T47D (cell line): ENCODE measurements around the gene POLR2J.

Source experiments
- DNase-seq, 2 experiments: peaks; one replicate each; pipeline versions ENCODE4 v3.0.0 to v3.0.0-alpha.2; 2011 to 2012; ENCODE audit warnings: low read depth in 1 of 2, low spot score in 1 of 2
- JUND ChIP-seq: IDR thresholded peaks from 2 replicates; pipeline ENCODE4 v1.6.1; 2012; ENCODE audit warnings: low read depth
- in situ Hi-C: cut with HindIII; loops from 2 replicates; pipeline ENCODE4 v1.10.0; 2016; ENCODE audit warnings: low sequenced_read_pairs, low pct_unique_long_range_greater_than_20kb

POLR2J gene

DNA sequence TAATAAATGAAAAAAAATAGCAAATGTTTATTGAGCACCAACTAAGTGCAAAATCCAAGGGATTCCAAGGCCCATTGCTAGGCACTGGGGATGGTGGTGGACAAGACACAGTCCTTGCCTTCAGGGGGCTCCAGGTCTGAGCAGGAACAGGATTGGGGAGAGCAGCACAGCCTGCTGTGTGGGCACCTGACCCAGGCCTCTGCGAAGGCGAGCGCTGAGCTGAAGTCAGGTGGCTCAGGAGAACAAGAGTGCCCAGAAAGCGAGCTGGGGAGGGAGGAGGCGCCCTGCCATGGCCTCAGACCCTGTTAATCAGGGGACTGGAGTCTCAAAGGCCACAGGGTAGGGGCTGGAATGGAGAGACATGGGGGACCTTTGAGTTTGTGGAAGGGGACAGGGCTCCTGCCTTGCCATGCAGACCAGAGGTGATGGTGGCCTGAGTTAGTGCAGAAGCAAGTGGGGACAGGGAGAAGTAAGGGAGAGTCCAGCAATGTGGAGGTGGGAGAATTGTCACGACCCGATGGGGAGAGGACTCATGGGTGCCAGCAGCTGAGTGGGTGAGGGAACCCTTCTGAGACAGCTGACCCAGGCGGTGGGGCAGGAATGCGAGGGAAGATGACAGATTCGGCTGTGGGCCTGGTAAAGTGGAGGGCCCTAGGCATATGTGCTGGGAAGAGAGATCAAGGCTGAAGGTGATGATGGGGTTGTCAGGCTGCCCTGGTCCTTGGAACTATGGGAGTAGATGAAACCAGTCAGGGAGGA lies 49.4 kb downstream of the POLR2J start:
- in situ Hi-C loops: no loop called here
- TF ChIP-seq JUND: no peak

DNA sequence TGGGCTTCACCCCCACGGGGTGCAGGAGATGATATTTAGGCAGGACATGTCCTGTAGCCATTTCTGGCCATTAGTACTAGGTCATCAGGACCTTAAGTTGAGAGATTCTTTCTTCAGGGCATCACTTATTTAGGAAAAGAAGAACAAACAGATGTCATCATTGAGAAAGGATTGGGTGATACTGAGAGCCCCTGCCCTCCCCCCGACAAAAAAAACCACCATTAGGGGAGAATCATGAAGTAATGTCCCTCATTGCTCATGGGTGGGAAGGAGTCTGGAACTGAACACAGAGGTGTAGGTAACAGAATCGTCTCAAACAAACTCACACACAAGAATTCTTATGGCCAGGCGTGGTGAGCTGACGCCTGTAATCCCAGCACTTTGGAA lies 51.7 kb downstream of the POLR2J start:
- TF ChIP-seq JUND: no peak
- no peak for DNase-seq
- in situ Hi-C loops: no loop called here

More for the DNA sequence above, 49.4 kb downstream of the POLR2J start:
- DNase-seq: no peak

DNA sequence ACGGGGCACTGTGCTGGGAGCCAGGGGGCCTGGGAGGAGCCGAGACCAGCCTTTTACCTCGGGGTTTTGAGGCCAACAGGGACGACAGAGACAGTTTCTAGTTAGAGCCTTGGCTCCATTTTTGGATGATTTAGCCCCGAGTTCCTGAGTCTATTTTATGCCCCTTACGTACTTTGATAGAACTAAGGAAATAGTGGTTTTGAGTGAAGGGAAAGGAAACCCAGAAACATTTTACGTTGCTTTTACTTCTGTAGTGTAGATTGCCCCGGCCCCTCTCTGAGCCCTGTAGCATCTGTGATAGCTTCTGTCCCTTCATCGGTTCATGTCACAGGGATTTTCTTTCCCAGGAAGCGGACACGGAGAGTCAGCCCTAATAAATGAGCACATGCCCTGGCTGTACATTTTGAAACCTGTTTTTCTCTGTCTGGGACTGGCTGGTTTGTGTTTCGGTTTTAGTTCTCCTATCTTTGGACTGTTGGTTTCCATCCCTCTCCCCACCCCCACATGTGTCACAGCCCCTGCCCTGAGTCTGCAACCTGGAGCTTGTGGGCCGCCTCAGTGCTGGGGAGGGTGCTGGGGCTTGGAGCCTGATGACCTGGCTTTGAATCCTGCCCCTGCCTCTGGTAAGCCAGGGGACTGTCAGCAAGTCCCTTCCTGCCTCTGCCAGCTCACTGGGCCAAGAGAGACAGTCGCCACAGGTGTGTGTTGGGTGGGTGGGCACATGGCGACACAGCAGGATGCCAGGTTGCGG lies 52.3 kb downstream of the POLR2J start:
- in situ Hi-C loops: no loop called here
- TF ChIP-seq JUND: no peak
- no peak for DNase-seq

DNA sequence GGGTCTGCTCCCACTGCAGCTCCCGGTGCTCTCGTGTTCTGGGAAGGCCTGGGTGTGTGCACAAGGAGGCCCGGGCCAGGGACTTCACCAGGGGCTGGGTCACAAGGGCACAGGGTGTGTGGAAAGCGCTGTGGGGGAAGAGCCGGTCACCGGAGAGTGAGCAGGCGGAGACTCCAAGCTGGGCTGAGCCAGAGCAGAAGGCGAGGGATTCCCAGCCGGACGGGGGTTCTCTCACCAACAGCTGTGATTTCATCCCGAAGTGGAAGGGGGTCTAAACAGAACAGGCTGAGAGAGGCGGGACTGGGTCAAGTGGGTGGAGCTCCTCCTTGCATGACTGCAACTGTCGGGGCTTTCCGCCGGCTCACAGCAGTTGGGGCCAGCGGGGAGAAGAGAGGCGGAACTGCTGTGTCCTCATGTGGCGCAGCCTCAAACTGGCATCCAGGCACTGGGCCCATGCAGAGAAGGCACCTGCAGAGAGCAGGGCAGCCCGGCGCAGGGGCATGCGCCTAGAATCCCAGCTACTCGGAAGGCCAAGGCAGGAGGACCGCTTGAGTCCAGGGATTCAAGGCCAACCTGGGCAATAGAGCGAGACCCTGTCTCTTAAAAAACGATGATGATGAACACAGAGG lies 53.0 kb downstream of the POLR2J start:
- no peak for TF ChIP-seq JUND

DNA sequence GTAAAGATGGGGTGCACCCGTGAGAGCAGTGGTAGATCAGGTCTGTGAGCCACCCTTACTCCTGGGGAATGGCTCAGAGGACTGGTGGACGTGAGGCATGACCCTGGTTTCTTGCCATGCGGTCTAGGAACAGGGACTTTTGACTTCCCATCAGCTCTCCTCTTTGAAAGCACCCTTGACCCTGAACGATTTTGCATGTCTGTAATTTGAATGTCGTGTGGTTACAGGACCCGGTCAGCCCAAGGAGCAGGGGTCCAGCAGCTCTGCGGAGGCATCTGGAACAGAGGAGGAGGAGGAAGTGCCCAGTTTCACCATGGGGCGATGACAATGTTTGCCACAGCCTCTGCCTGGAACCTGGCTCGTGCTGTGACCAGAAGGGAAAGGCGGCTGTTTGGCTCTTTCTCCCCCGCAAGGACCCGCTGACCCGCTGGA lies 53.9 kb downstream of the POLR2J start:
- in situ Hi-C loops: no loop called here
- no peak for TF ChIP-seq JUND
- DNase-seq: no peak

More for the DNA sequence above, 53.0 kb downstream of the POLR2J start:
- DNase-seq: no peak
- in situ Hi-C loops: no loop called here

DNA sequence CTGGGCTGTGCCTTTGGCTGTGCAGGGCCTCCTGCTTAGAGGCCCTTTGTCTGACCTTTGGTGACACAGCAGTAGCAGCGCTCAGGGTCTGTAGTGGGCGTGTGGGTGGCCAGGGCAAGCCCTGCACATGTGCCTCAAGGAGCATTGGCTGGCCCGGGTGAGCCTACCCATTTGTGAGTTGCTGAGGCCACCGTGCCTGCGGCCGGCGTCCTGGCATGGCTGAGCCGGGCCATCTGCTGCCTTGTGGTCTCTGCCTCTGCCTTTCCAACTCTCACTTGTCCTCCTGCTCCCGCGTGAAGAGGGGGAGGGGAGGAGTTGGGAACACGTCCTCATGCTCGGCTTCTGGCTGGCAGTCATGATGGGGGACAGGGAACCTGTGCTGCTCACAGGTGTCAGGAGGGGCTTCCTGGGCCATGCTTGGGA lies 54.6 kb downstream of the POLR2J start:
- no peak for TF ChIP-seq JUND
- DNase-seq: no peak

More for the DNA sequence above, 54.6 kb downstream of the POLR2J start:
- in situ Hi-C loops: no loop called here
